ENCODE data around the gene PERP.

Gene PERP

DNA sequence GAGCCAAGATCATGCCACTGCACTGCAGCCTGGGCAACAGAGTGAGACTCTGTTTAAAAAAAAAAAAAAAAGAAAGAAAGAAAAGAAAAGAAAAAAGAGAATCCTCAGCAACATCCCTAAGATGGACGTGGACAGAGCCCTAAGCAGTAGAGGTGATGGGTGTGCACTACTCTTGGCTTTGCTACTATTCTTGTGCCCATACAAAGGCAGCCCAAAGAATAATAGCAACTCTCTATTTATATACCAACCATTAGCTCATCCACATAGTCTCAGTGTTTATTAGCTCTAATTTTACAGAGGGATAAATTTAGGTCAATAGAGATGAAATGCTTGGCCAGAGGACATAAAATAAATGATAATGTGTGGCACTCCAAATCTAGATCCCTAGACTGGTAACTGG, 62.2 kb downstream of the PERP start:
- DNase-seq (ENCODE audit: low spot score), result no peak

DNA sequence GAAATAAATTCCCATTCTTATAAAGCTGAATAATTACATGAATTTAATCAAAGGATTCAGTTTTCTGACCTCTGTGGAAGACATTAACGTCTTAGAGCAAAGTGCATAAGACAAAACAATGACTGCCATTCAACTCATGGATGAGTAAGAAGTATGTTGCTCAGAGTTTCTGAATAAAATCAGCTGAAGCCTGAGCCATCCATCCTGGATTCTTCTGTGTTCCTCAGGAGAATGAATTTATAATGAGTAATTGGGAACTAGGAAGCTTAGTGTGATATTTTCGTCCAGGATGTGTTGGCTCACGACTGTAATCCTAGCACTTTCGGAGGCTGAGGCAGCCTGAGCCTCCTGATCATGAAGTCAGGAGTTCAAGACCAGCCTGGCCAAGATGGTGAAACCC, 62.8 kb downstream of the PERP start:
- no peak for DNase-seq (ENCODE audit: low spot score)

Measured in AG08395 (cell line).